Activated CD4-positive, alpha-beta T cell treated with anti-CD3 and anti-CD28 coated beads for 36 hours (primary cell): Measurements from ENCODE around the gene CAPNS2. TPM values are rescaled to one million over a fixed set of nuclear protein-coding genes. Genes with fewer than 3 reads are reported as not detected.

Experiments used
- ATAC-seq: fragments of 200-7000 bp; cut with Tn5 transposase; one replicate; pipeline ENCODE4 v1.10.0; 2021; ENCODE audit warnings: mild to moderate bottlenecking, moderate library complexity
- CTCF ChIA-PET: fragments of 350-600 bp; sonication (Branson Sonifier 250); formaldehyde crosslinking; loops from one replicate; lab custom pipeline; 2021; ENCODE audit warnings: antibody characterized with exemption; lab: Charles Lee
- POLR2A ChIA-PET: fragments of 350-600 bp; sonication (Branson Sonifier 250); formaldehyde crosslinking; loops from one replicate; lab custom pipeline; 2021; ENCODE audit warnings: antibody characterized with exemption, inconsistent platforms; lab: Charles Lee
- DNase-seq: peaks from one replicate; pipeline ENCODE4 v3.0.0-alpha.2; 2020
- H3K27ac Mint-ChIP-seq: one replicate; pipeline ENCODE4 v1.8.0; 2021; ENCODE audit warnings: mixed read lengths
- H3K27me3 Mint-ChIP-seq: one replicate; pipeline ENCODE4 v1.8.0; 2021; ENCODE audit warnings: mixed read lengths
- H3K36me3 Mint-ChIP-seq: one replicate; pipeline ENCODE4 v1.8.0; 2021; ENCODE audit warnings: low read depth, mixed read lengths
- H3K4me1 Mint-ChIP-seq: one replicate; pipeline ENCODE4 v1.8.0; 2021; ENCODE audit warnings: mixed read lengths
- H3K4me3 Mint-ChIP-seq: one replicate; pipeline ENCODE4 v1.8.0; 2021; ENCODE audit warnings: mild to moderate bottlenecking, moderate library complexity, mixed read lengths
- H3K9me3 Mint-ChIP-seq: one replicate; pipeline ENCODE4 v1.8.0; 2021; ENCODE audit warnings: low read depth, mixed read lengths
- intact Hi-C, 2 experiments: fragments of 100-400 bp; cut with DNase I in 1 of 2; cut with micrococcal nuclease in 1 of 2; formaldehyde crosslinking; loops; one replicate each; pipeline versions ENCODE4 v1.14.2 to v1.15.1; 2022 to 2024; cut with DNase I, micrococcal nuclease
- total RNA-seq, 2 experiments: library from RNA; stranded (reverse); gene quantifications; one replicate each; pipeline ENCODE4 v1.2.3, GENCODE V29; 2021

Gene CAPNS2
- total RNA-seq = not detected

- POLR2A ChIA-PET = no interaction called here
- H3K36me3 Mint-ChIP-seq = no peaks in the 10 kb centered on the region
- intact Hi-C loops = no loop called here
- CTCF ChIA-PET = interaction anchor here (1.1 kb wide), 1 partner anchor 13 kb away, joined by 3 read pairs; no protein-coding TSS in a partner anchor
- H3K4me1 Mint-ChIP-seq = no peaks in the 10 kb centered on the region
- ATAC-seq = no peak
- H3K27me3 Mint-ChIP-seq = peaks cover 12% of the 10 kb centered on the region
- no peak within 1 kb of the TSS for H3K4me3 Mint-ChIP-seq
- DNase-seq = no peak
- H3K9me3 Mint-ChIP-seq = no peaks in the 10 kb centered on the region
- no peak within 1 kb of the TSS for H3K27ac Mint-ChIP-seq
Measured at GRCh38 chr16:55566432-55567175, at the start of gene CAPNS2. TSS of gene CAPNS2 (plus strand) at chr16:55566684. CDS start at chr16:55566757, 73 bp downstream.

- CTCF ChIA-PET = interaction anchor here (1.2 kb wide), 1 partner anchor 57 kb away, joined by 4 read pairs; no protein-coding TSS in a partner anchor
- Mint-ChIP-seq H3K27ac (no peak overlapping the region), H3K9me3 (peaks cover 7% of the 10 kb centered on the region), H3K4me3 (no peak overlapping the region), H3K27me3 (no peaks in the 10 kb centered on the region), H3K36me3 (no peaks in the 10 kb centered on the region), H3K4me1 (no peaks in the 10 kb centered on the region)
- ATAC-seq = no peak
- intact Hi-C loops = no loop called here
- no peak for DNase-seq
- POLR2A ChIA-PET = no interaction called here
Measured at GRCh38 chr16:55521792-55522191, 44.7 kb upstream of the CAPNS2 start.

- CTCF ChIA-PET = interaction anchor here (0.9 kb wide), 1 partner anchor 23 kb away, joined by 3 read pairs; no protein-coding TSS in a partner anchor
- intact Hi-C loops = no loop called here
- no peaks in the 10 kb centered on the region for H3K36me3 Mint-ChIP-seq
Measured at GRCh38 chr16:55526441-55526840, 40.0 kb upstream of the CAPNS2 start.

GRCh38 chr16:55527885-55528284 lies 38.6 kb upstream of the CAPNS2 start:
- ChIA-PET POLR2A (interaction anchor here (0.7 kb wide), 1 partner anchor 429 kb away, joined by 3 read pairs; no protein-coding TSS in a partner anchor), CTCF (interaction anchor here (1.3 kb wide), 1 partner anchor 63 kb away, joined by 6 read pairs; no protein-coding TSS in a partner anchor)
- no peak overlapping the region for H3K4me3 Mint-ChIP-seq
- H3K36me3 Mint-ChIP-seq = no peaks in the 10 kb centered on the region
- no peaks in the 10 kb centered on the region for H3K4me1 Mint-ChIP-seq
- H3K27me3 Mint-ChIP-seq = no peaks in the 10 kb centered on the region
- intact Hi-C loops = no loop called here
- H3K27ac Mint-ChIP-seq = no peak overlapping the region
- DNase-seq (no peak), ATAC-seq (no peak)
- H3K9me3 Mint-ChIP-seq = no peaks in the 10 kb centered on the region

More at GRCh38 chr16:55526441-55526840, 40.0 kb upstream of the CAPNS2 start:
- no peak overlapping the region for H3K27ac Mint-ChIP-seq
- POLR2A ChIA-PET = no interaction called here
- no peaks in the 10 kb centered on the region for H3K4me1 Mint-ChIP-seq
- DNase-seq (no peak), ATAC-seq (no peak)
- H3K27me3 Mint-ChIP-seq = no peaks in the 10 kb centered on the region
- no peak overlapping the region for H3K4me3 Mint-ChIP-seq
- H3K9me3 Mint-ChIP-seq = peaks cover 6% of the 10 kb centered on the region

- no peaks in the 10 kb centered on the region for H3K4me1 Mint-ChIP-seq
- no peak overlapping the region for H3K4me3 Mint-ChIP-seq
- ChIA-PET CTCF (no interaction called here), POLR2A (no interaction called here)
- H3K36me3 Mint-ChIP-seq = no peaks in the 10 kb centered on the region
- no peak for DNase-seq
- no peaks in the 10 kb centered on the region for H3K9me3 Mint-ChIP-seq
- intact Hi-C loops = no loop called here
- ATAC-seq = no peak
- H3K27me3 Mint-ChIP-seq = no peaks in the 10 kb centered on the region
- no peak overlapping the region for H3K27ac Mint-ChIP-seq
Measured at GRCh38 chr16:55529018-55529417, 37.5 kb upstream of the CAPNS2 start.

GRCh38 chr16:55530316-55530856 lies 36.1 kb upstream of the CAPNS2 start:
- Mint-ChIP-seq H3K9me3 (no peaks in the 10 kb centered on the region), H3K27ac (no peak overlapping the region), H3K4me1 (no peaks in the 10 kb centered on the region), H3K4me3 (no peak overlapping the region), H3K27me3 (no peaks in the 10 kb centered on the region), H3K36me3 (no peaks in the 10 kb centered on the region)
- ChIA-PET CTCF (no interaction called here), POLR2A (no interaction called here)
- no peak for ATAC-seq
- no peak for DNase-seq
- intact Hi-C loops = no loop called here

GRCh38 chr16:55532227-55532626 lies 34.3 kb upstream of the CAPNS2 start:
- Mint-ChIP-seq H3K9me3 (no peaks in the 10 kb centered on the region), H3K4me3 (no peak overlapping the region), H3K4me1 (no peaks in the 10 kb centered on the region), H3K27ac (no peak overlapping the region), H3K36me3 (no peaks in the 10 kb centered on the region), H3K27me3 (no peaks in the 10 kb centered on the region)
- ATAC-seq = no peak
- ChIA-PET CTCF (interaction anchor here (1.8 kb wide), 1 partner anchor 68 kb away, joined by 6 read pairs; no protein-coding TSS in a partner anchor), POLR2A (no interaction called here)
- no peak for DNase-seq
- intact Hi-C loops = no loop called here

GRCh38 chr16:55534756-55535155 lies 31.7 kb upstream of the CAPNS2 start:
- CTCF ChIA-PET = interaction anchor here (0.6 to 1.2 kb wide), 2 partner anchors 13 to 58 kb away, joined by 3 to 4 read pairs; no protein-coding TSS in a partner anchor
- H3K4me1 Mint-ChIP-seq = no peaks in the 10 kb centered on the region
- ATAC-seq (no peak), DNase-seq (no peak)
- no peak overlapping the region for H3K4me3 Mint-ChIP-seq
- H3K27ac Mint-ChIP-seq = no peak overlapping the region
- no peaks in the 10 kb centered on the region for H3K27me3 Mint-ChIP-seq
- H3K9me3 Mint-ChIP-seq = no peaks in the 10 kb centered on the region
- POLR2A ChIA-PET = no interaction called here
- intact Hi-C loops = no loop called here
- H3K36me3 Mint-ChIP-seq = no peaks in the 10 kb centered on the region

- intact Hi-C loops = no loop called here
- no peak for ATAC-seq
- Mint-ChIP-seq H3K27ac (no peak overlapping the region), H3K9me3 (no peaks in the 10 kb centered on the region), H3K4me3 (no peak overlapping the region), H3K27me3 (no peaks in the 10 kb centered on the region), H3K4me1 (no peaks in the 10 kb centered on the region), H3K36me3 (no peaks in the 10 kb centered on the region)
- CTCF ChIA-PET = interaction anchor here (0.7 kb wide), 1 partner anchor 74 kb away, joined by 3 read pairs; no protein-coding TSS in a partner anchor
- DNase-seq = no peak
- POLR2A ChIA-PET = interaction anchor here (0.6 kb wide), 2 partner anchors 79 to 732 kb away, joined by 4 to 6 read pairs; no protein-coding TSS in a partner anchor
Measured at GRCh38 chr16:55539049-55539448, 27.4 kb upstream of the CAPNS2 start.

GRCh38 chr16:55539488-55539887 lies 27.0 kb upstream of the CAPNS2 start:
- no peak for DNase-seq
- H3K4me3 Mint-ChIP-seq = no peak overlapping the region

GRCh38 chr16:55540221-55540620 lies 26.3 kb upstream of the CAPNS2 start:
- ChIA-PET CTCF (interaction anchor here (0.8 kb wide), 1 partner anchor 68 kb away, joined by 3 read pairs; no protein-coding TSS in a partner anchor), POLR2A (no interaction called here)
- Mint-ChIP-seq H3K27ac (no peak overlapping the region), H3K4me1 (no peaks in the 10 kb centered on the region), H3K36me3 (no peaks in the 10 kb centered on the region), H3K4me3 (no peak overlapping the region), H3K27me3 (no peaks in the 10 kb centered on the region), H3K9me3 (no peaks in the 10 kb centered on the region)
- intact Hi-C loops = loop anchor here in 1 of 2 experiments (10.0 kb wide), 1 partner anchor 305 kb away; no protein-coding TSS in a partner anchor
- ATAC-seq (no peak), DNase-seq (no peak)

More at GRCh38 chr16:55539488-55539887, 27.0 kb upstream of the CAPNS2 start:
- Mint-ChIP-seq H3K36me3 (no peaks in the 10 kb centered on the region), H3K27ac (no peak overlapping the region), H3K27me3 (no peaks in the 10 kb centered on the region), H3K9me3 (no peaks in the 10 kb centered on the region), H3K4me1 (no peaks in the 10 kb centered on the region)
- intact Hi-C loops = no loop called here
- ChIA-PET CTCF (interaction anchor here (0.7 kb wide), 1 partner anchor 75 kb away, joined by 3 read pairs; no protein-coding TSS in a partner anchor), POLR2A (no interaction called here)
- ATAC-seq = no peak
